D721Med (cell line): ENCODE results near the gene TOMM40L.

Source experiments
- DNase-seq: peaks from one replicate; pipeline ENCODE4 v3.0.0; 2011; ENCODE audit warnings: low spot score; ENCODE audit not compliant: insufficient read length
- FAIRE-seq: peaks from 2 replicates; lab custom pipeline; 2011; peaks lifted over from hg19 to GRCh38; lab: Jason Lieb, UNC
- TF ChIP-seq, protein P1 (sequence below): IDR thresholded peaks from 2 replicates; pipeline ENCODE4 v1.5.1; 2012; ENCODE audit warnings: mild to moderate bottlenecking, control low read depth; ENCODE audit not compliant: insufficient read depth; ENCODE audit errors: missing control alignments

Gene TOMM40L

DNA sequence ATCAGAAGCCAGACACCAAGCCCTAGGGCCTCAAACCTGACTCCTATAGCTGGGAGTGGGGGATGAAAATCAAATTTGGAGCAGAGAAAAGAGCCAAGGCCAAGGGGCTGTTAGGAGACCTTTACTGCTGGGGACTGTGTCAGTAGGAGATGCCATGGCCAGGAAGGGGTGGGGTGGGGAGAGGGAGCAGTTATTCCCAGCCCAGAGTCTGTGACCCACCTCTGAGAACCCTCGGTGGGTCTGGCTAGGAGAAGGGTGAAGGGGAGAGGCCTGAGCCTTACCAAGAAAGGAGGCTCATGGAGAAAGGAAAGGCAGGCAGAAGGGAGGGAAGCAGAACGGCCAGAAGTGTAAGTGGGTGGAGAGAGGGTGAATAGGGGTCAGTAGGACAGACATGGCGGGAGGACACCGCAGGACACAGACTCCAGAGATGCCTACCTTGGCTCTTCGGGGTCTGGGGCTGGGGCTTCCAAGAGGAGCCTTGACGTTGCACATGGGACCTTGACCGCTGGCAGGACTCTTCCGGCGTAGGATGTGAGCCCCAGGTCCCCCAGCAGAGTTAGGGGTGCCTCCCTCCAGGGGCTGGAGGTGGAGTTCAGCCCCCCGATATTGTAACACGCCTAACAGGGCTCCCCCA lies 28.2 kb upstream of the TOMM40L start:
- FAIRE-seq (no peak), DNase-seq (no peak)
- TF ChIP-seq, protein P1, sequence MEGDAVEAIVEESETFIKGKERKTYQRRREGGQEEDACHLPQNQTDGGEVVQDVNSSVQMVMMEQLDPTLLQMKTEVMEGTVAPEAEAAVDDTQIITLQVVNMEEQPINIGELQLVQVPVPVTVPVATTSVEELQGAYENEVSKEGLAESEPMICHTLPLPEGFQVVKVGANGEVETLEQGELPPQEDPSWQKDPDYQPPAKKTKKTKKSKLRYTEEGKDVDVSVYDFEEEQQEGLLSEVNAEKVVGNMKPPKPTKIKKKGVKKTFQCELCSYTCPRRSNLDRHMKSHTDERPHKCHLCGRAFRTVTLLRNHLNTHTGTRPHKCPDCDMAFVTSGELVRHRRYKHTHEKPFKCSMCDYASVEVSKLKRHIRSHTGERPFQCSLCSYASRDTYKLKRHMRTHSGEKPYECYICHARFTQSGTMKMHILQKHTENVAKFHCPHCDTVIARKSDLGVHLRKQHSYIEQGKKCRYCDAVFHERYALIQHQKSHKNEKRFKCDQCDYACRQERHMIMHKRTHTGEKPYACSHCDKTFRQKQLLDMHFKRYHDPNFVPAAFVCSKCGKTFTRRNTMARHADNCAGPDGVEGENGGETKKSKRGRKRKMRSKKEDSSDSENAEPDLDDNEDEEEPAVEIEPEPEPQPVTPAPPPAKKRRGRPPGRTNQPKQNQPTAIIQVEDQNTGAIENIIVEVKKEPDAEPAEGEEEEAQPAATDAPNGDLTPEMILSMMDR = no peak

DNA sequence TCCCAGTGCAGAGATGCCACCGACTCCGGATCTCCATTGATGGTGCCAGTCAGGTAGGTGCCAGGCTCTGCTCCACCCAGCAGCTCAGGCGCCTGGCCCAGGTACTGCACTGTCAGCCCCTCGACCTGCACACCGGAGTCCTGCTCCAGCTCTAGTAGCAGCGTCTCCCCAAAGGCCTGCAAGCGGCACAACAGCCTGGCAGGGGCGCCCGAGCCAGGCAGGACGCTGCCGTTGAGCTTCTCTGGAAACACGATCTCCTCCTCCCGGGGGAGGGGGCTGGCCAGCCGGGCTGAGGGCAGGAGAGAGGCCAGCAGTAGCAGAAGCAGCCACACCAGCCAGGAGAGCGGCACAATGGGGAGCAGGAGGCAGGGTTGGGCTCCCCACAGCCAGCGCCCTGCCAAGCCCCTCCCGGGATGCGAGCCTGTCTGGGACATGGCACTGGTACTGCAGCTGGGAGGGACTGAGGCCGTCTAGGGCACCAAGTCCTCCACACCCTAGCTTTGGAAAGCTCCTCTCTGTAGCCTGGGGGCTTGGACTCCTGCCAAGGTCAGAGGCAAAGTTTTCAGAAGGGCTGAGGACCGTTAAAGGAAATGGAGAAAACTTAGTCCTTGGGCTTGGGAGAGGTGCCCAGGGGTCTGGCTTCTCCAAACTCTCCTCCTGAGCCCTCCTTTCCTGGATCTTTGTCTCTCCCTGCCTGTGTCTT lies 27.5 kb upstream of the TOMM40L start:
- no peak for DNase-seq
- no peak for FAIRE-seq
- TF ChIP-seq, protein P1 = no peak

DNA sequence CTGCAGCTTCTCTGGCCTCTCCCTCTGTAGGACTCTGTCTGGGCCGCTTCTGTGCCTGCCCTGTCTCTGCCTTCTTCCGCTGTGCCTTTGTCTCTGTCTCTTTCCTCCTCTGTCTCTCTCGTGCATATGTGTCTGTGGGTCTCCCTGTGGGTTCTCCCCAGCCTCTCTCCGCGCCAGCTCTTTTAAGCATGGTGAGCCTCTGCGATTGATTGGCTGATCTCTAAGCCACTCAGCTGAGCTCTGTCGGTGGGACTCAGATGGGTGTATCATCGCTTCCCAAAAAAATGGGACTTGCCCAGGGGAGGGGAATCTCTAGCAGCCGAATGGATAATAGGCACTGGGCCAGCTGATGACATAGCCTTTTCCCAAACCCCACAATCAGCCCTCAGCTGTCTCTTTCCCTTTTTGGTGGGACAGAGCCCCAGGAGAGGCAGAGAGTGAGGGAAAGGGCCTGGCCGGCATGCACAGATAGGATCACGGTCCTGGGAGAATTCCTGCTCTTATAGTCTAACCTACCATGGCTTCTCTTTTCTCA lies 26.9 kb upstream of the TOMM40L start, which contains the start of gene ADAMTS4:
TSS of gene ADAMTS4 (minus strand) at position 158 of the 535 bp plus-strand sequence. CDS start 427 bp downstream, outside the sequence.
- DNase-seq (no peak), FAIRE-seq (no peak)
- TF ChIP-seq, protein P1 = no peak

DNA sequence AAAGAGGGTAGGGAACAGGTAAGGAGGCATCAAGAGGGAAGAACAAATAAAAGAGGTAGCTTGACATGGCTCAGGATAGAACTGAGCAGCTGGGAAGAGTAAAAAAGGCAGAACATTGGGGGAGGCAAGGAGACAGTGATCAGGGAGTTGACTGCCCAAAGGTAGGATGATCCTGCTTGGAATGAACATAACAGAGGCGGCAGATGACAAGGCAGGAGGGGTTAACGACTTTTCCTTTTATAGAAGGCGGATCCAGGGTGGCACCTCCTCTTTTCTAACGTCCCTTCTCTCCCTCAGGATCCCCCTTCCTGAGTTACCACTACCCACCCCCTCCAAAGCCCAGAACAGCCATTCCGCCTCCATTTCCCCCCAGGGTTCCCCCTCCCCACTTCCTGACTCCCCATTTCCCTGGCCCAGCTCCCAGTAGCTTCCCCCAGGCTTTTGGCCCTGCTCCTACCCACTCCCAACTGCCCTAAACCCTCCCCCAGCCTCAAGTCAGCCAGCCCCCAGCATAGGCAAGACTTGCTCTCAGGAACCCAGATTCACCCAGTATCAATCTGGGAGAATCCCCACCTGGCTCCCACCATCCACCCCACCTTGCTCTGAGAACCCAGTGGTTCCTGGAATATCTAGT lies 26.2 kb upstream of the TOMM40L start:
- FAIRE-seq (no peak), DNase-seq (no peak)
- TF ChIP-seq, protein P1 = no peak

DNA sequence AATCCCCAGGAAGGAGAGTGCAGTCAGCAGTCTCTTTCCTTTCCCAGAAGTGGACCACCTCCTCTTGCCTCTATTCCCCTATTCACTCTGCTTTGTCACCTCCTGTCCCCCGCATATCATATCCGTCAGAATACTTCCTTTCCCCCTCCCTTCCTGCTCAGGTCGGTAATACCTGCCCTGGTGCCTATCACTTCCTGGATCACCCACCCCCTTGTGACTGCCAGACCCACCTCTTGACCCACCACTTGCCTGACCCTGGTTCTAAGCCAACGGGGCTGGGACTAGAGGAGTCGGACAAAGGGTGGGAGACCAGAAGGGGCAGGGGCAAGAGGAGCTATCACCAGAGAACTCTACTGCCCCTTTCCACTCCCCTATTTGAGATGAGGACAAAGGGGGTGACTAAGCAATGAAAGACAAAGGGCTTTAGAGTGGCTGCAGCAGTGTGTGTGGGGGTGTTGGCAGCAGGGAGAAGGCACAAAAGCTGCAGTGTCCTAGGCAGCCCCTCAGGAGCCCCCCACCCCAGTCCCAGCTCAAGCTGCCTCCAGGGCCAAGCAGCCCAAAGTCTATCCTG lies 25.4 kb upstream of the TOMM40L start:
- no peak for FAIRE-seq
- DNase-seq = no peak
- TF ChIP-seq, protein P1 = no peak

DNA sequence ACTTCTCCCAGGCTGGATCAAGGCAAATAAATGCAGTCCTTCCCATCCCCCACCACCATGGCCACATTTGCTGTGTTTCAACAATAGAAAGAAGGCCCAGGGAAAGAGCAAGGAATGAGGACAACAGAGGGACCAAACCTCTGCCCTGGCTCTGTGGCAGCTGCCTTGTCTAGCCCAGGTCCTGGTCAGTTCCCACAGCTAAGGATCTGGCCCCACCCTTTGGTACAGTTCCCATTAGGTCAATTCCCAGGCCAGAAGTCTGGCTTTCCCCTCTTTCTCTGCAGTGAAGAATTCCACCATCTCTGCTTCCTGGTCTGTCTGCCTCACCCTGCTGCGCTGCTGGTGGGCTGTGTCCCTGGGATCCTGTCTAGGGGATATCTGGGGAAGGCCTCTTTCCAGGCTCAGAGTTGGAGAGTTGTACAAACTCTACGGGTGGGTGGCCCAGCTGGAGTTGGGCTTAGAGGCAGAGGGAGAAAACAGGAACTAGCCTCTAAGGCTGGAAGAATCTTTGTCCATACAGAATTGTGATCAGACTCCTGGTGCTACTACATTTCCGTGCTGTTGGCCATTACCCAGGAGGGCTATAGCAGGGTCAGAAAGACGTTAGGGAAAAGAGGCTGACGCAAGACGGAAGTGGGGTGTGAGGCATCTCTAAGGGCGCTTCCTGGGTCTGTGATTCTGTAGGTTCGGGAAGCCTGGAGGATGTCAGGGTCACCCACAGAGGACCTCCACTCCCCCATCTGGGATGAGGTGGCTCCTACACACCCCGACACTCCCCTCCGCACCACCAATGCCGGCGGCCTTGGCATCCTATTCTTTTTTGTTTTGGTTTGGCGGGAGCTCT lies 24.6 kb upstream of the TOMM40L start:
- no peak for DNase-seq
- TF ChIP-seq, protein P1 = no peak
- no peak for FAIRE-seq
